ENCODE results near the gene HNRNPDL.

DNA sequence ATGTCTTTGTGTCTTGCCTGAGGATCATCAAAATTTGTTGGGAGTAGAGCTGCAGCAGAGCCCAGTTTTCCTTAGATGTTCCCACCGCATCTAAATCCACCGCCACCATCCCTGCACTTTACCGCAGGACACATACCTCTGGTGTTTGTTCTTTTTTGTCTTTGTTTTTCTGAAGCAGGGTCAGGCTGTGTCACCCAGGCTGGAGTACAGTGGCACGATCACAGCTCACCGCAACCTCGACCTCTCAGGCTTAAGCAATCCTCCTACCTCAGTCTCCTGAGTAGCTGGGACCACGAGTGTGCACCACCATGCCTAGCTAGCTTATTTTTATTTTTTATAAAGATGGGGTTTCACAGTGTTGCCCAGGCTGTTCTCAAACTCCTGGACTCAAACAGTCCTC, 4.7 kb upstream of the HNRNPDL start:
- TF ChIP-seq, protein P1, sequence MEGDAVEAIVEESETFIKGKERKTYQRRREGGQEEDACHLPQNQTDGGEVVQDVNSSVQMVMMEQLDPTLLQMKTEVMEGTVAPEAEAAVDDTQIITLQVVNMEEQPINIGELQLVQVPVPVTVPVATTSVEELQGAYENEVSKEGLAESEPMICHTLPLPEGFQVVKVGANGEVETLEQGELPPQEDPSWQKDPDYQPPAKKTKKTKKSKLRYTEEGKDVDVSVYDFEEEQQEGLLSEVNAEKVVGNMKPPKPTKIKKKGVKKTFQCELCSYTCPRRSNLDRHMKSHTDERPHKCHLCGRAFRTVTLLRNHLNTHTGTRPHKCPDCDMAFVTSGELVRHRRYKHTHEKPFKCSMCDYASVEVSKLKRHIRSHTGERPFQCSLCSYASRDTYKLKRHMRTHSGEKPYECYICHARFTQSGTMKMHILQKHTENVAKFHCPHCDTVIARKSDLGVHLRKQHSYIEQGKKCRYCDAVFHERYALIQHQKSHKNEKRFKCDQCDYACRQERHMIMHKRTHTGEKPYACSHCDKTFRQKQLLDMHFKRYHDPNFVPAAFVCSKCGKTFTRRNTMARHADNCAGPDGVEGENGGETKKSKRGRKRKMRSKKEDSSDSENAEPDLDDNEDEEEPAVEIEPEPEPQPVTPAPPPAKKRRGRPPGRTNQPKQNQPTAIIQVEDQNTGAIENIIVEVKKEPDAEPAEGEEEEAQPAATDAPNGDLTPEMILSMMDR (IDR thresholded peaks at IDR 0.05; ENCODE audit: poor library complexity, severe bottlenecking), result no peak
- no peak for TF ChIP-seq EP300 (conservative IDR thresholded peaks at IDR 0.05; ENCODE audit: poor library complexity, severe bottlenecking)
- no peak for TF ChIP-seq SMC3 (conservative IDR thresholded peaks at IDR 0.05; ENCODE audit: poor library complexity)
- TF ChIP-seq, protein P2, sequence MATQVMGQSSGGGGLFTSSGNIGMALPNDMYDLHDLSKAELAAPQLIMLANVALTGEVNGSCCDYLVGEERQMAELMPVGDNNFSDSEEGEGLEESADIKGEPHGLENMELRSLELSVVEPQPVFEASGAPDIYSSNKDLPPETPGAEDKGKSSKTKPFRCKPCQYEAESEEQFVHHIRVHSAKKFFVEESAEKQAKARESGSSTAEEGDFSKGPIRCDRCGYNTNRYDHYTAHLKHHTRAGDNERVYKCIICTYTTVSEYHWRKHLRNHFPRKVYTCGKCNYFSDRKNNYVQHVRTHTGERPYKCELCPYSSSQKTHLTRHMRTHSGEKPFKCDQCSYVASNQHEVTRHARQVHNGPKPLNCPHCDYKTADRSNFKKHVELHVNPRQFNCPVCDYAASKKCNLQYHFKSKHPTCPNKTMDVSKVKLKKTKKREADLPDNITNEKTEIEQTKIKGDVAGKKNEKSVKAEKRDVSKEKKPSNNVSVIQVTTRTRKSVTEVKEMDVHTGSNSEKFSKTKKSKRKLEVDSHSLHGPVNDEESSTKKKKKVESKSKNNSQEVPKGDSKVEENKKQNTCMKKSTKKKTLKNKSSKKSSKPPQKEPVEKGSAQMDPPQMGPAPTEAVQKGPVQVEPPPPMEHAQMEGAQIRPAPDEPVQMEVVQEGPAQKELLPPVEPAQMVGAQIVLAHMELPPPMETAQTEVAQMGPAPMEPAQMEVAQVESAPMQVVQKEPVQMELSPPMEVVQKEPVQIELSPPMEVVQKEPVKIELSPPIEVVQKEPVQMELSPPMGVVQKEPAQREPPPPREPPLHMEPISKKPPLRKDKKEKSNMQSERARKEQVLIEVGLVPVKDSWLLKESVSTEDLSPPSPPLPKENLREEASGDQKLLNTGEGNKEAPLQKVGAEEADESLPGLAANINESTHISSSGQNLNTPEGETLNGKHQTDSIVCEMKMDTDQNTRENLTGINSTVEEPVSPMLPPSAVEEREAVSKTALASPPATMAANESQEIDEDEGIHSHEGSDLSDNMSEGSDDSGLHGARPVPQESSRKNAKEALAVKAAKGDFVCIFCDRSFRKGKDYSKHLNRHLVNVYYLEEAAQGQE (IDR thresholded peaks at IDR 0.05; ENCODE audit: borderline replicate concordance), result no peak
- no peak for TF ChIP-seq EZH2 (IDR thresholded peaks at IDR 0.05; ENCODE audit: borderline replicate concordance, insufficient read depth, low read length, poor library complexity, severe bottlenecking)
- TF ChIP-seq RAD21 (conservative IDR thresholded peaks at IDR 0.05), result no peak
- TF ChIP-seq POLR2AphosphoS5 (IDR thresholded peaks at IDR 0.05), result no peak

Data from neural cell (in vitro differentiated cells).